Measurements from ENCODE around the gene GABRA5.

GABRA5 gene

DNA sequence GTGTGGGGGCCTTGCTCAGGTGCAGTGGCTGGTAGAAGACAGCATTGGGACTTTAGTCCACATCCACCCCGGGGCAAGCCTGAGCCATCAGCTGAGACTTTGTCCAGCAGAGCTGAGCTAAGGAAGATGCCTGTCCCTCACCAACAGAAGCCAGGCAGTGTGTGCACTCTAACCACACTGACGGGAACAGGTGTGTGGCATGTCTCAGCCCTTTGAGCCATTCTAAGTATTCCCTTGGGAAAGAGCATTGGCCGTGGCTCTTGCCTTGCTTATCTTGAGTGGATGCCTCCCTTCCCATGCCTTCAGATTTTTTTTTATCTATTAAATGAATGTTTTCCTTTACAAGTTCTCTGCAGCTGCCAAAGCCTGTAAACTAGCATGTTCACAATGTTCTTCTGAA is 3.5 kb downstream of the GABRA5 start:
- H3K27ac ChIP-seq (ENCODE audit: low read length, poor library complexity, severe bottlenecking) = no peak overlapping the region
- no peak overlapping the region for H2BK12ac ChIP-seq (ENCODE audit: low read length in 2 of 2)
- no peak for DNase-seq
- no peak overlapping the region for H2BK15ac ChIP-seq (ENCODE audit: low read depth, poor library complexity, severe bottlenecking)
- peaks cover 13% of the 10 kb centered on the region for H3K4me1 ChIP-seq (ENCODE audit: control insufficient read depth, insufficient read depth, low read depth, low read length)
- H3K23ac ChIP-seq (ENCODE audit: low read length in 2 of 2) = no peak overlapping the region
- no peak overlapping the region for H3K4me2 ChIP-seq (ENCODE audit: low read length, poor library complexity, severe bottlenecking)
- H3K14ac ChIP-seq (ENCODE audit: low read length in 2 of 2) = no peak overlapping the region
- WGBS = 71% methylated on average over 3 of the region's 3 CpGs
- no peak overlapping the region for H3K4ac ChIP-seq (ENCODE audit: low read depth in 1 of 2, low read length in 2 of 2)
- no peak overlapping the region for H3K9ac ChIP-seq (ENCODE audit: low read length)
- no peak overlapping the region for H2BK5ac ChIP-seq (ENCODE audit: low read depth, low read length, poor library complexity, severe bottlenecking)
- no peaks in the 10 kb centered on the region for H3K79me1 ChIP-seq (replicated peaks; ENCODE audit: low read length, poor library complexity, severe bottlenecking)
- no peak overlapping the region for H2AK5ac ChIP-seq (ENCODE audit: low read length, severe bottlenecking)
- peaks cover 28 to 67% of the 10 kb centered on the region in 2 experiments for H3K27me3 ChIP-seq (ENCODE audit: control insufficient read depth in 1 of 2, insufficient read depth in 1 of 2, low read length in 2 of 2)
- no peak overlapping the region for H2BK120ac ChIP-seq (ENCODE audit: low read depth, low read length)
- no peak overlapping the region for H3K4me3 ChIP-seq (ENCODE audit: insufficient read depth in 1 of 2, low read depth in 1 of 2, low read length in 2 of 2)
- H2AFZ ChIP-seq (ENCODE audit: low read depth, low read length) = no peak overlapping the region
- no peaks in the 10 kb centered on the region for H3K36me3 ChIP-seq (ENCODE audit: control insufficient read depth in 1 of 2, insufficient read depth in 2 of 2, low read depth in 1 of 2, low read length in 2 of 2)
- no peak overlapping the region for H3K18ac ChIP-seq (ENCODE audit: low read depth in 1 of 2, low read length in 2 of 2)
- H4K8ac ChIP-seq (ENCODE audit: low read length) = no peak overlapping the region
- no peaks in the 10 kb centered on the region for H3K9me3 ChIP-seq (ENCODE audit: control insufficient read depth, low read length)
- no peak overlapping the region for H4K91ac ChIP-seq (ENCODE audit: low read length)

DNA sequence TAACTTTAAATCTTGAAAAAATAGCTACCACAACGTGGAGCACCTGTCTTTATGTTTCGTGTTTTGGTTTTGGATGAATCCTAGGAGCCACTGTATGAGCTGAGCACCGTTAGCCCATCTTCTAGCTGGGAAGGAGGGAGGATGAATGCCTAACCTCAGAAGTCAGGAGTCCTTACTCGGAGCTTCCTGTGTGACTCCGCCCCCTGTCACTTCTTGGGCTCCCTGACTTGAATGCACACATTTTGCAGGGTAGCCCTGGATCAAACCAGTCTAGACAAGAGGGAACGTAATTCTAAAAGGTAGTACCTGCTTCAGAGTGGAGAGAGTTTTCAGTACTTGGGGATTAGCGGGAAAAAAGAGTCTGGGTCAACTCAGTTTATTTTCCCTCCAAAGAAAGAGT is 5.3 kb downstream of the GABRA5 start:
- no peaks in the 10 kb centered on the region for H3K36me3 ChIP-seq (ENCODE audit: control insufficient read depth in 1 of 2, insufficient read depth in 2 of 2, low read depth in 1 of 2, low read length in 2 of 2)
- DNase-seq = no peak
- no peak overlapping the region for H2AK5ac ChIP-seq (ENCODE audit: low read length, severe bottlenecking)
- no peak overlapping the region for H3K18ac ChIP-seq (ENCODE audit: low read depth in 1 of 2, low read length in 2 of 2)
- H3K9me3 ChIP-seq (ENCODE audit: control insufficient read depth, low read length) = no peaks in the 10 kb centered on the region
- no peak overlapping the region for H2BK120ac ChIP-seq (ENCODE audit: low read depth, low read length)
- no peak overlapping the region for H3K23ac ChIP-seq (ENCODE audit: low read length in 2 of 2)
- H3K27me3 ChIP-seq (ENCODE audit: control insufficient read depth in 1 of 2, insufficient read depth in 1 of 2, low read length in 2 of 2) = peaks cover 18 to 59% of the 10 kb centered on the region in 2 experiments
- H2BK5ac ChIP-seq (ENCODE audit: low read depth, low read length, poor library complexity, severe bottlenecking) = no peak overlapping the region
- no peak overlapping the region for H3K9ac ChIP-seq (ENCODE audit: low read length)
- H2AFZ ChIP-seq (ENCODE audit: low read depth, low read length) = no peak overlapping the region
- no peak overlapping the region for H2BK12ac ChIP-seq (ENCODE audit: low read length in 2 of 2)
- no peak overlapping the region for H3K4me2 ChIP-seq (ENCODE audit: low read length, poor library complexity, severe bottlenecking)
- no peak overlapping the region for H3K14ac ChIP-seq (ENCODE audit: low read length in 2 of 2)
- 57% methylated on average over 7 of the region's 7 CpGs for WGBS
- no peaks in the 10 kb centered on the region for H3K79me1 ChIP-seq (replicated peaks; ENCODE audit: low read length, poor library complexity, severe bottlenecking)
- H4K8ac ChIP-seq (ENCODE audit: low read length) = no peak overlapping the region
- peaks cover 9% of the 10 kb centered on the region for H3K4me1 ChIP-seq (ENCODE audit: control insufficient read depth, insufficient read depth, low read depth, low read length)
- no peak overlapping the region for H2BK15ac ChIP-seq (ENCODE audit: low read depth, poor library complexity, severe bottlenecking)
- H4K91ac ChIP-seq (ENCODE audit: low read length) = no peak overlapping the region
- no peak overlapping the region for H3K4ac ChIP-seq (ENCODE audit: low read depth in 1 of 2, low read length in 2 of 2)
- H3K4me3 ChIP-seq (ENCODE audit: insufficient read depth in 1 of 2, low read depth in 1 of 2, low read length in 2 of 2) = no peak overlapping the region
- H3K27ac ChIP-seq (ENCODE audit: low read length, poor library complexity, severe bottlenecking) = no peak overlapping the region

DNA sequence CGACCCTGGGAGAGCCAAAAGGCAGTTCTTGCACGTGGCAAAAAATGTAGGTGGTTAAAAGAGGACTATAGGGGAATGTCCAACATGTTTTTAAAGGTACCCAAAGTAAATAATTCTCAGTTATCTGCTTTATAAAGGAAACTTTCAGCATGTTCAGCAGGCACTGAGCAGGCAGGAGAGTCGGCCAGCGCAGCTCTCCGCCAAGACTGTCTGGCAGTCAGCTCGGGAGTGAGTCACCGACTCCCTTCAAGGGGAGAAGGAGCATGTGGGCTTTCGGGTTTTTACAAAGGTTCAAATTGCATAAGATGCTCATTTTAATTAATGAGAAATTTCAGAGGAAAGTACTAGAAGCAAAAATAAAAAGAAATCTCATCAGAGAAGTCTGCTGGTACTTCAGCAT is 7.0 kb downstream of the GABRA5 start:
- Histone ChIP-seq H2BK5ac (ENCODE audit: low read depth, low read length, poor library complexity, severe bottlenecking) (no peak overlapping the region), H2AK5ac (ENCODE audit: low read length, severe bottlenecking) (no peak overlapping the region), H3K14ac (ENCODE audit: low read length in 2 of 2) (no peak overlapping the region), H3K9ac (ENCODE audit: low read length) (no peak overlapping the region), H2BK12ac (ENCODE audit: low read length in 2 of 2) (no peak overlapping the region), H2BK15ac (ENCODE audit: low read depth, poor library complexity, severe bottlenecking) (no peak overlapping the region), H3K4me3 (ENCODE audit: insufficient read depth in 1 of 2, low read depth in 1 of 2, low read length in 2 of 2) (no peak overlapping the region), H3K23ac (ENCODE audit: low read length in 2 of 2) (no peak overlapping the region), H2AFZ (ENCODE audit: low read depth, low read length) (no peak overlapping the region), H3K79me1 (replicated peaks; ENCODE audit: low read length, poor library complexity, severe bottlenecking) (no peaks in the 10 kb centered on the region), H3K4me1 (ENCODE audit: control insufficient read depth, insufficient read depth, low read depth, low read length) (peaks cover 2% of the 10 kb centered on the region), H4K8ac (ENCODE audit: low read length) (no peak overlapping the region), H3K4ac (ENCODE audit: low read depth in 1 of 2, low read length in 2 of 2) (no peak overlapping the region), H3K27ac (ENCODE audit: low read length, poor library complexity, severe bottlenecking) (no peak overlapping the region), H2BK120ac (ENCODE audit: low read depth, low read length) (no peak overlapping the region), H3K36me3 (ENCODE audit: control insufficient read depth in 1 of 2, insufficient read depth in 2 of 2, low read depth in 1 of 2, low read length in 2 of 2) (no peaks in the 10 kb centered on the region), H4K91ac (ENCODE audit: low read length) (no peak overlapping the region), H3K27me3 (ENCODE audit: control insufficient read depth in 1 of 2, insufficient read depth in 1 of 2, low read length in 2 of 2) (peaks cover 10 to 43% of the 10 kb centered on the region in 2 experiments), H3K18ac (ENCODE audit: low read depth in 1 of 2, low read length in 2 of 2) (no peak overlapping the region), H3K9me3 (ENCODE audit: control insufficient read depth, low read length) (no peaks in the 10 kb centered on the region), H3K4me2 (ENCODE audit: low read length, poor library complexity, severe bottlenecking) (peak overlapping the region; percentile 3)
- WGBS = 70% methylated on average over 7 of the region's 8 CpGs
- DNase-seq = no peak

DNA sequence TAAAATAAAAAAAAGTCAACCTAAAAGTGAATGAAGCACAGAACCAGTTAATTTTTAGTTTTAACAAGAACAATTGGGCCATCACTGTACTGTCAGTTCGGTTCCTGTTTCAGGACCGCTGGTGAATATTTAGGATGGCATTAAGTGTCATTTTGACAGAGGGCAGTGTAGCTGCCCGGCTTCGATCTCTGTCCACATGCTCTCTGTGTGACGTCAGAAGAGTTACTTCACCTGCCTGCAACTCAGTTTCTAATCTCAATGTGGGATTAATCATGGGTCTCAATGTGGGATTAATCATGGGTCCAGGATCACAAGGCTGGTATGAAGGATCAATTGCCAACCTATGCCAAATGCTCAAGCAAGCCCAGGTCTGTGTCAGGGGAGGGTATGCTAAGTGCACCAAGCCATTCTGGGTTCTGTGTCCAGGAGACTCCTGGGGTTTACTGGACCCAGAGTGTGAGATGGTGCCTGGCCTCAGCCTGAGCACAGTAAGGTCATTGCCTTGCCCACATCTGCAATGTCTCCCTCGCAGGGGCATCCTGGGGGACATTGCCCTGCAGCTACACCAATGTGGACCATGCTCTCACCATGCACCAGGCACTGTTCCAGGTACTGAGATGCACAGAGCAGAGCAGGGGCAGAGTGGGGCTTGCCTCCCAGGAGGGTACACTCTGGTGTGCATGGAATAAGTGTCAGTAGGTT is 8.1 kb downstream of the GABRA5 start:
- H2BK12ac ChIP-seq (ENCODE audit: low read length in 2 of 2) = no peak overlapping the region
- no peaks in the 10 kb centered on the region for H3K9me3 ChIP-seq (ENCODE audit: control insufficient read depth, low read length)
- no peak overlapping the region for H3K9ac ChIP-seq (ENCODE audit: low read length)
- no peak overlapping the region for H4K8ac ChIP-seq (ENCODE audit: low read length)
- no peak overlapping the region for H2BK5ac ChIP-seq (ENCODE audit: low read depth, low read length, poor library complexity, severe bottlenecking)
- no peak overlapping the region for H3K4me2 ChIP-seq (ENCODE audit: low read length, poor library complexity, severe bottlenecking)
- no peak overlapping the region for H3K4me3 ChIP-seq (ENCODE audit: insufficient read depth in 1 of 2, low read depth in 1 of 2, low read length in 2 of 2)
- no peaks in the 10 kb centered on the region for H3K36me3 ChIP-seq (ENCODE audit: control insufficient read depth in 1 of 2, insufficient read depth in 2 of 2, low read depth in 1 of 2, low read length in 2 of 2)
- no peak overlapping the region for H3K14ac ChIP-seq (ENCODE audit: low read length in 2 of 2)
- H3K27me3 ChIP-seq (ENCODE audit: control insufficient read depth in 1 of 2, insufficient read depth in 1 of 2, low read length in 2 of 2) = peaks cover 0 to 32% of the 10 kb centered on the region in 2 experiments
- no peak overlapping the region for H3K23ac ChIP-seq (ENCODE audit: low read length in 2 of 2)
- H3K79me1 ChIP-seq (replicated peaks; ENCODE audit: low read length, poor library complexity, severe bottlenecking) = no peaks in the 10 kb centered on the region
- no peak overlapping the region for H2BK15ac ChIP-seq (ENCODE audit: low read depth, poor library complexity, severe bottlenecking)
- no peak overlapping the region for H3K27ac ChIP-seq (ENCODE audit: low read length, poor library complexity, severe bottlenecking)
- no peak overlapping the region for H2BK120ac ChIP-seq (ENCODE audit: low read depth, low read length)
- H3K18ac ChIP-seq (ENCODE audit: low read depth in 1 of 2, low read length in 2 of 2) = no peak overlapping the region
- no peak overlapping the region for H3K4ac ChIP-seq (ENCODE audit: low read depth in 1 of 2, low read length in 2 of 2)
- no peak overlapping the region for H4K91ac ChIP-seq (ENCODE audit: low read length)
- no peak overlapping the region for H2AK5ac ChIP-seq (ENCODE audit: low read length, severe bottlenecking)
- 72% methylated on average over 6 of the region's 6 CpGs for WGBS
- DNase-seq = no peak
- H3K4me1 ChIP-seq (ENCODE audit: control insufficient read depth, insufficient read depth, low read depth, low read length) = peaks cover 2% of the 10 kb centered on the region
- H2AFZ ChIP-seq (ENCODE audit: low read depth, low read length) = no peak overlapping the region
